Kidney capillary endothelial cell (primary cell): ENCODE data around the gene YWHAH.
A peak's percentile ranks its signal among the peaks of the same experiment; 100 is the strongest.

ENCODE experiments used
- DNase-seq: peaks from one replicate; pipeline ENCODE4 v3.0.0-alpha.2; 2018; ENCODE audit warnings: low spot score

Gene YWHAH

DNA sequence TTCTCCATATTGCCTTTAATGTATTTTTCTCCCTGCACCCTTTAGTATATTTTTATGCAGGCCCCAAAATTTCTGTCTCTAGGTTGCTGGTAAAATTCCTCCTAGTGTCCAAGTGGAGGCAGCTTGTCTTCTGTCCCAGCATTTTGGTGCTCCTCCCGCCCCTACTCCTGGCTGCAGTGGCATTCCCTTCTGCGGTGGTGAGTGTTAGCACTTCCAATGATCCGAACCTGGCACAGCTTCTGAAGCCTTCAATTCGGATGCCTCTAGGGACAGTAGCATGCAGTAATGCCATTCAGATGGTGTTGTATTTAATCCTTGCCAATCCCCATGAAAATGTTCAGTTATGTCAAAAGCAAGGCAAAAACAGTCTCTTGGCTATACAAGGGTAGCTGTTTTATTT is 5.9 kb downstream of the YWHAH start:
- no peak for DNase-seq

DNA sequence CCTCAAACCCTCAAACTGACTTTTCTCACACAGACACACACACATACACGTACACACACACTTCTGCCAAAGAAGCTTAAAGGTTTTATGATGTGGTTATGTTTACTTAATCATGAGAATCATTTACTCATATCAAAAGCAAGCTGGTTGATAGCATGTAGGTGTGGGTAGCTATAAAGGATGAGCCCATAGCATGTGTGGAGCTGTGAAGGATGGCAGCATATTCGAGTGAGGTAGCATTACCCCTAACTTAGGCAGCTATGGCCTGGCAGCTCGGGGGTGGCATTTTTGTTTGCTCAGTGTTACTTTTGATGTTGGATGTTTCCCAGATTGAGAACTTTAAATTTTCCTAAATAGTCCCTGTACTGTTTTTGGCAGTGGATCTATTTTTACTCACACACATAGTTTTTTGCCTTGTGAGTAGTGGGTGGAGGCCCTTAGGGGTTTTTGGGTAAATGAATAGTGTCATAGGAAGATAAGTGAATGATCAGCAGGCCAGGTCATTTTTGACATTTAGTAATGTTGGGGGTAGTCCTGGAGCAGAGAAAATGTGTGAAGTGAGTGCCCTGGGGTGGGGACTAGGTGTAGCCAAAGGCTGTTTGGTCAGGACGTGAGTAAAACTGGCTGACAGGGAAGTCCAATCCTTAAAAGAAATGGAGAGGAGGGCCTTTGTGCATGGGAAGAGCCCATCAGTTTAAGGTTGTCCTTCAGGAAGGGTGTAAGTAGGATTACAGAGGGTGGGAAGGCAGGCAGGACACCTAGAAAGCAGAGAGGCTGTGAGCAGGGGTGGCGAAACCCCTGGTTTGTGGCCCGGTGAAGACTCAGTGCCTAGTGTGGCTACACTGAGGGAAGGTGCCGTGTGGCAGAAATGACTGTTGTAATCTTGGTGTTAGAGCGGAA is 7.1 kb downstream of the YWHAH start:
- DNase-seq: no peak

DNA sequence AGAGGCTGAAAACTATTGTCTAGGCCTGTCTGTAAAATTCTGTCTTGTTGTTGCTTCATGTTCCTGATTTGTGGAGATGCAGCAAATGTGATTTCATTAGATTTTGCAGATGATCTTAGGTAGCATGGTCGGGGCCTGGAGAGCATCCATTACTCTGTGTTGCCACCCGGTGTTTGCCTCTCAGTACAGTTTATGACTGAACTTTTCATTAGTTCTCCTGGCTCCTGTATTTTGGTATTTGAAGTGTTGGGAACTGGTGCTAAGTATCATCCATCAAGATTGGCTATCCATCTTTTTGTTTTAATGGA is 7.7 kb downstream of the YWHAH start:
- no peak for DNase-seq

DNA sequence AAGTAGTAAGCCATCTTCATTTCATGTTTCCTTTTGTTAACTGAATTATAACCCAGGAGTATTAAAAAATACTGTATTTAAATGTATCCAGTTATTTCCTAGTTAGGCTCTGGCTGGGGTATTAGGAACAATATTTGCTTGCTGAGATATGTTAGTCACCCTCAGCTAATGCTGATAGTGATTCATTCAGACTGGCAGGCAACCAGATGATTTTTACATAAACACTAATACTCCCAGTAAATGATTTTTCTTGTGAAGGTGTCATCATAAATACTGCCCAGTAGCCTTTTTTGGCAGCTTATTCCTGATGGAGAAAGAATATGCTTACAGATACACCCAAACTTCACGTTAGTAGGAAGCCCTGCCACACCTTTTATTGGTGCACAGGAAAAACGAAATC is 8.1 kb downstream of the YWHAH start:
- peak; percentile 86 for DNase-seq

DNA sequence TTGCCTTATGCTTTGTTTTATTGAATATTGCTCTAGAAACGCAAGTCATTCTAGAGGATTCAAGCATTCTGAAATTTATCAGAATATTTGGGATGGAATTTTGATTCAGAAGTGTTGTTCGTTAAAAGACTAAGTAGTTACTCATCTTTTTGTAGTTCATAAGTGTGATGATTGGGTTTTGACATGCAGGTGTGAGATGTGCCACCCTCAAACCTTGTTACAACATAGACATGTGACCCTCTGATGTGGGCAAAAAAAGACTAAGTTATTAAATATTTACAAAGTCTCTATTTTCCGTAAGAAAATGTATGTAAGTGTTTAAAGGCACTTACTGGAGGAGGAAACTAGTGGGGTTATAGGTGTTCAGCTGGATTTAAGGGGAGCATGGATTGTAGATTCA is 8.9 kb downstream of the YWHAH start:
- no peak for DNase-seq

DNA sequence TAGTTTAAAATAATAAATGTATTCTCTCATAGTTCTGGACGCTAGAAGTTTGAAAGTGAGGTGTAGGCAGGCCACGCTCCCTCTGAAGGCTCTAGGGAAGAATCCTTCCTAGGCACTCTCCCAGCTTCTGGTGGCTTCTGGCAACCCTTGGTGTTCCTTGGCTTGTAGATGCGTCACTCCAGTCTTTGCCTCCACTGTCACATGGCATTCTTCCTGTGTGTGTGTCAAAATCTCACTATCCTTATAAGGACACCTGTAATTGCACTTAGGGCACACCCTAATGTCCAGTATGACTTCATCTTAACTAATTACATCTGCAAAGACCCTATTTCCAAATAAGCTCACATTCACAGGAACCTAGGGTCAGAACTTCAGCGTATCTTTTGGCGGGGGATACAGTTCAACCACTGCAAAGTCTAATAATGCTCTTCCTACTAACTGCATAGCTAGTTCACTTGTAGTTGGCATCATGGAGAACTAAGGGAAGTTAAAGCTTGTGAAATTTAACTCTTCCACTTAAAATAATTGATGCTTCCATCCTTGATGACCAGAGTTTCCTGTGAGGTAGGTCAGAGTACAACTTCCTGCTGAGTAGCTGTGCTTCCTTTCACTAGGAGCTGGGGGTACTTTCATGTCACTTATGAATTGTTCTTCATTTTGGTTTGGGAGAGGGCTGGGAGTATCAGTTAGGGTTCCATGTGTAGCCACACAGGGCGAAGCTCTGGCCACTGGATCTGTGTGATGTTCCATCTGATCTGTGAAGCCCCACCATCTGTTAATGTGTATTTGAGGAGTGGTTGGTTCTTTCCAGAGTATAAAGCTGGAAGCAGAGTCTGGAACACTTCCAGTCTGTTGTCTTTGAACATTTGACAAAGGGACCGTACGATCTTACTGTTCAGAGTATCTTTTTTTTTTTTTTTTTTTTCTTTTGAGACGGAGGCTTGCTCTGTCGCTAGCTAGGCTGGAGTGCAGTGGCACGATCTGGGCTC is 10.5 kb downstream of the YWHAH start:
- no peak for DNase-seq

DNA sequence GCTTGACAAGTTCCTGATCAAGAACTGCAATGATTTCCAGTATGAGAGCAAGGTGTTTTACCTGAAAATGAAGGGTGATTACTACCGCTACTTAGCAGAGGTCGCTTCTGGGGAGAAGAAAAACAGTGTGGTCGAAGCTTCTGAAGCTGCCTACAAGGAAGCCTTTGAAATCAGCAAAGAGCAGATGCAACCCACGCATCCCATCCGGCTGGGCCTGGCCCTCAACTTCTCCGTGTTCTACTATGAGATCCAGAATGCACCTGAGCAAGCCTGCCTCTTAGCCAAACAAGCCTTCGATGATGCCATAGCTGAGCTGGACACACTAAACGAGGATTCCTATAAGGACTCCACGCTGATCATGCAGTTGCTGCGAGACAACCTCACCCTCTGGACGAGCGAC is 12.0 kb downstream of the YWHAH start:
- no peak for DNase-seq

DNA sequence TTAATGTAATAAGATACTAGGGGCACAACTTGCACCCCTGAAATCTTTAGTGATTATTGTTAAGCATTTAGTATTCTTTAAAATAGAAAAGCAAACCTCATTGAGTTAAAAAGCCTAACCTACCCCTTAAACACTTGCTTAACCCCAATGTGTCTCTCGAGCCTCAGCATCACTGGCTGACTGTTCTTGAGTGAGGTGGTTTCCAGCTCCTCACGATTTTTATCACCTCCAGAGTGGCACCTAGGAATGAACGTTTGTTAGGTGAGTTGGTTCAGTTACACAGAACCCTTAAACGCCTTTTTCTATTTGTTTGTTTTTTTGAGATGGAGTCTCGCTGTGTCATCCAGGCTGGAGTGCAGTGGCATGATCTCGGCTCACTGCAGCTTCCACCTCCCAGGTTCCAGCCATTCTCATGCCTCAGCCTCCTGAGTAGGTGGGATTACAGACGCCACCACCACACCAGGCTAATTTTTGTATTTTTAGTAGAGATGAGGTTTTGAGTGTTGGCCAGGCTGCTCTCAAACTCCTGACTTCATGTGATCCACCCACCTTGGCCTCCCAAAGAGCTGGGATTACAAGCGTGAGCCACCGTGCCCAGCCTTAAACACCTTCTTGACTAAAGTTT is 13.7 kb downstream of the YWHAH start:
- DNase-seq: no peak

DNA sequence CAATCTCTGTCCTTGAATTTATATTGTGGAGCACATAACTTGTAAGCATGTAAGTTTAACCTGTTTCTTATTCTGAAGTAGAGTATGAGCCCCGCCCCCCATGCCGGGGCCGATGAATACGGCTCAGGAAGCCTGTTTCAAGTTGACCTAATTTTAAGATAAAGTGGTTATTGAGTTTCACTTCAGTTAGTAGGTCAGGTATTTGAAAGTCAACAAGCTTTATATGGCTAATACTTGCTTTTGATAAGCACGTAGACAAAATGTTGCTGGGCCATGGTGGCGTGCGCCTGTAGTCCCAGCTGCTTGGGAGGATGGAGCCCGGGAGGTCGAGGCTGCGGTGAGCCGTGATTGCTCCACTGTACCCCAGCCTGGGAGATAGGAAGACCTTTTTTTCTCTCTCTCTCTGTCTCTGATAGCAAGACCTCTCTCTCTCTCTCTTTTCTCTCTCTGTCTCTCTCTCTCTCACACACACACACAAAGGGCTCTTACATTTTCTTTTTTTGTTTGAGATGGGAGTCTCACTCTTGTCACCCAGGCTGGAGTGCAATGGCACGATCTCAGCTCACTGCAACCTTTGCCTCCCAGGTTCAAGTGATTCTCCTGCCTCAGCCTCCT is 14.4 kb downstream of the YWHAH start:
- no peak for DNase-seq

DNA sequence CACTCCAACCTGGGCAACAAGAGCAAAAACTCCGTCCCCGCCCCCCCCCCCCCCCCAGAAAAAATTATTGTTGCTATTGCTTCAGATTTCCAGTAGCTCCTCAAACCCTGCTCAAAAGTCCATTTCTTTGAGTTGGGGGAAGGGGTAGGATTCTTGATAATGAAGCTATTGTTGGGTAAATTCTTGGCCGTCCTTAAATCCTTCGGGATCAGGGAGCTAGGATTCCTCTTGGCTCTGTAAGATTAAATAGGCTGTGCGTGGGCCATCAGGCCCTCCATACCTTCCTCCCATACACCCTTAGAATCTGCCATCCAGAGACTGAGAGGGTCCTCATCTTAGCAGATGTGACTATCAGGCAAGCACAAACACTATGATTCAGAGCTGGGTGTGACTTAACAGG is 16.4 kb downstream of the YWHAH start:
- DNase-seq: no peak

DNA sequence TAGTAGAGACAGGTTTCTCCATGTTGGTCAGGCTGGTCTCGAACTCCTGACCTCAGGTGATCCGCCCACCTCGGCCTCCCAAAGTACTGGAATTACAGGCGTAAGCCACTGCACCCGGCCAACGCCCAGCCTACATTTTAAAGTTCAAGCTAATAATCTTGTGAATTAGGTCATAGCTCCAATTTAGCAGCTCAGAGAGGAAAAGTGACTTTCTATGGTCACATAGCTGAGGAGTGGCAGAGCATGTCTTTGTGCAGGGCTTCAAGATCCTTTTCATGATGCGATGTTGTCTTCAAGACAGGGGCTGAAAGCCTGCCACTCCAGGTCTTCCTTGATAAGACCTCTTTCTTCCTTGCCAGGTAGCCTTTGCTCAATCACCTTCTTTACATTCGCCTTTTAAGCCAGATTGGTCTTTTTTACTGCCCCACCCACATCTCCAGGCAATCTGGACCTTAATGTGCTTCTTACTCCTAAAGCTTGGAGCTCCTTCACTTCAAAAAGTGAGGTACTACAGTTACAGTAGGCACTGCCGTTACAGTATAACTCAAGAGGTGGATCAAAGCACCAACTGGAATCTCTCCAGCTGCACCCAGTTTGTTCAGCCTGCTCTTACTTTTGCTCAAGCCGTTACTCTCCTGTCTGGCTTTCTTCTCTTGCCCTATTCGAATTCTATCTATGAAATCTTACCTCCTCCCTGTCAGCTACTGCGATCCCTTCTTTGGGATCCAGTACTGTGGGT is 18.2 kb downstream of the YWHAH start:
- DNase-seq: no peak

DNA sequence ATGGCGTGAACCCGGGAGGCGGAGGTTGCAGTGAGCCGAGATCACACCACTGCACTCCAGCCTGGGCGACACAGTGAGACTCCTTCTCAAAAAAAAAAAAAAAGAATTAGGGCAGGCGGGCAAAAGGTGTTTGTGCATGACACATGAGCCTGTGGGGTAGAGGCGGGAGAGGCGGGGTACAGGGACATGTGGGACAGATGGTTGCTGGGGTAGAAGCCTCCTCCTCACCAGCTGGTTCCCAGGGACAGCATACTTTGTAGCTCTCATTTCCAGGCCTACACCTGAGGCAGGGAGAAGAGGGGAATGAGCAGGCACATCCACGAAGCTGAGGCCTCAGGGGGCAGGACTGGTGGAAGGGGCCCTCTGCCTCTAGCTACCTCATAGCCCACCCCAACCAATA is 23.7 kb downstream of the YWHAH start:
- DNase-seq: no peak

DNA sequence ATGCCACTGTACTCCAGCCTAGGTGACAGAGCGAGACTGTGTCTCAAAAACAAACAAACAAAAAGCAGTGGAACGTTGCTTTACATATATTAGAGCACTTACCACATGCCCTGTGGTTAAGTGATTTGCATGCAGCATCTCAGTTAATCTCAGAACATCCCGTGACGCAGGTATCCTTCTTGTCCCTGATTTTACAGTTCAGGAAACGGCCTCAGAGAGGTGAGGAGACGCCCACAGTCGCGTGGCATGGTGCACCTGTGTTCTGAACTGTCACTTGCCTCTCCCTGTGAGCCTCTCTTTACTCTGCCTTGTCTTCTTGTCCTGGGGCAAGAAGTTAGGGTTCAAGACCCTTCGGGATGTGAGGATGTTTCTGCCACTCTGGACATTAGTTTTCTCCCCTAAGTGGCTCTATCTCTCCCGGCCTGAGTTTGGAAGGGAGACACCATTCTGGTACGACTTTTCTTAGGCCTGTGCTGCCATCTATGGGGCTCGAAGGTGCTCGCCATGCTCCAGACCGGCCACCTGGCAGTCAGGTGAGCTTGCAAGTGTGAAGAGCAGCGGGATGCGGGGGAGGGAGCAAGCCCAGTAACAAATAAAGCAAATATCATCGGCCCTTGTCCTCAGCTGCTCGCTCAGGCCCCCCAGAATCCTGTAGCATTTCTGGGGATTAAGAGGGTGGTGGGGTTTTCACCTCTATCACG is 25.6 kb downstream of the YWHAH start:
- DNase-seq: no peak

DNA sequence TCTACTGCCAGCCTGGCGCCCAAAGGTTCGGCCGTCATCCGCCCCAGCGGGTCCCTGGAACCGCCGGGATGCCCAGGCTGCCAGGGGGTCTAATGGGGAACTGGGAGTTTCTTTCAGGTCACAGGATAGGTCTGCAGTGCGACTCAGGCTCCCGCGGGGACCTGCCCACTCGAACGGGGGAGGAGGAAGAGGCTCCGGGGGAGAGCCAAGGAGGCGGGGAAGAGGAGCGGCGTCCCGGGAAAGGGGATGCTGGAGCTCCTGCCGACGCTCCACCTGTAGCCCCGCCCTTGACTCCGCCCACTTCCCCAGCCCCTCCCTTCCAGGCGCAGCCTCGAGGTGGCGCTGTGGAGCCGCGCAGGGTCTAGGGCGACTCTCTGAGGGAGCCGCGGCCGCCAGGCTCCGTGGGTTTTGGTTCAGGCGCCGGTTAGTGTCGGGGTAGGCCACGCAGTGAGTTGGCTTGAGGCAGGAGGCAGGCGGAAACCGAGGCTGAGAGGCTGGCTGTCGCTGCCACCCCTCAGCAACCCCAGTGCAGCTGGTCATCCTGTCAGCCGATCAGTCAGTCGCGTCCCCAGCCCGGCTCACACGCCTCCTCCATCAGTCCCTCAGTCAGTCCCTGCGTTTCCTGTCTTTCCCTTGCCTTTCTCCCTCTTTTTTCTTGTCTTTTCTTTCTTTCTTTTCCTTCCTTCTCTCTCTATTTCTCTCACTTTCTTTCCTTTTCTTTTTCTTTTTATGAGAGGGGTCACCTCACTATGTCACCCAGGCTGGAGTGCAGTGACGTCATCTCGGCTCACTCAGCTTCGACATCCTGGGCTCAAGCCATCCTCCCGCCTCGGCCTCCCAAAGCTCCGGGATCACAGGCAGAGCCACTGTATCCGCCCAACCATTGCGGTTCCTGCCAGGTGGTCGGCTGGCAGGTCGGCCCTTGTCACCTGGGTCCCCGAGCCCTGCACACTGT is 26.4 kb downstream of the YWHAH start:
- DNase-seq: peak; percentile 77

DNA sequence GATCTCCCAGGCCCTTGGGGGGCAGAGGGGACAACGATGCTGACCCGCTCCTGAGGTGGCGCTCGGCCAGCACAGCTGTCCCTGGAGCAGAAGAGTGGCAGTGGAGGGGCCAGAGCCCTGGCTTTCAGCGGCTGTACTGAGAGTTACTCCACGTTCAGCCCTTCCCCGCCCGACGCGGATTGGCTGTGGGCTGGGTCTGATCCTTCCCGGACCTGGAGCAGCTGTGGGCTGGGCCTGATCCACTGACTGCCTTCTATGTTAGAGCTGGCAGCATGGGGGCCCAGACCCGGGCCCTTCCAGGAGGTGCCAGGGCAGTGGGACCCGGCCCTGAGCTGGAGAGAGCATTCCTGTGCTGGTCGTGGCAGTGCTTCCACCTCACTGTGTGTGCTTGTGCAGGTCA is 27.8 kb downstream of the YWHAH start:
- no peak for DNase-seq

DNA sequence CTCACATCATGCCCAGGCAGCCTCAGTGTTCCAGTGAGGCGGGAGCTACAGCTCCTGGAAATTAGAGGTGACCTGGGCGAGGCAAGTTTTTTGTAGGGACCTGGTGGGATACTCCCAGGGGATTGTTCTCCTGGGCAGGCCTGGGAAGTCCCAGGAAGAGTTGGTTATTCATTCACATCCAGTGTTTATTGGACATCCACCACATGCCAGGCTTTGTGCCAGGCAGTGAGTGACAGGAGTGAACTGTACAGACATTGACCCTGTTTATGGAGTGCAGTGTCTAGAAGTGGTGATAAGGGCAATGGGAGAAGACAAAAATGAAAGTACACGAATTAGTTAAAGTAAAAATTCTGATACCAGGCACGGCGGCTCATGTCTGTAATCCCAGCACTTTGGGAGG is 29.4 kb downstream of the YWHAH start:
- DNase-seq: no peak

DNA sequence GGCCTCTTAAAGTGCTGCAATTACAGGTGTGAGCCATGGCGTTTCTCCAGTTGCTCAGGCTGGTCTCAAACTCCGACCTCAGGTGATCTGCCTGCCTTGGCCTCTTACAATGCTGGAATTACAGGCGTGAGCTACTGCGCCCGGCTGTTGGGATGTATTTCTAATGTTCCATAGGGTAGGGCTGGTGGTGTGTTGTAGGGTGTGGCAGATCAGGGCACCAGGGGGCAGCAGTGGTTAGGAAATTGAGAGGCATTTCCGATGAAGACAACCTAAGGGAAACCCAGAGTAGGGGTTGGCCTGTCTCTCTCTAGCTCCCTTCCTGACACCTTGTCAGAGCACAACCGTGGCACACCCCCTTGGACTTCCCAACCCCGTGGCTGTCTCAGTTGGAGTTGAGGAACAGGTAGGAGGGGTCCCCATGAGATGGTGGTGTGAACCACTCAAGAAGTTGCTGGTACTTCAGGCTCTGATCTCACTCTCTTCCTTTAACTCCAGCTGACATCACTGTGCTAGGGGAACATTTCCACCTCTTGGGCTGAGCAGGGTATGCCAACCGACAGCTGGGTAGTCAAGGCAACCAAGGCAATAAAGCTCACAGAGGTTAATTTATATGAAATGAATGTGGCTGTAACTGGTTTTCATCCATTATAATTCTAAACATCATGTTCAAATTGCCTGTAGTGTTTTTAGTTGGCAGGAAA is 33.0 kb downstream of the YWHAH start:
- DNase-seq: peak; percentile 70

DNA sequence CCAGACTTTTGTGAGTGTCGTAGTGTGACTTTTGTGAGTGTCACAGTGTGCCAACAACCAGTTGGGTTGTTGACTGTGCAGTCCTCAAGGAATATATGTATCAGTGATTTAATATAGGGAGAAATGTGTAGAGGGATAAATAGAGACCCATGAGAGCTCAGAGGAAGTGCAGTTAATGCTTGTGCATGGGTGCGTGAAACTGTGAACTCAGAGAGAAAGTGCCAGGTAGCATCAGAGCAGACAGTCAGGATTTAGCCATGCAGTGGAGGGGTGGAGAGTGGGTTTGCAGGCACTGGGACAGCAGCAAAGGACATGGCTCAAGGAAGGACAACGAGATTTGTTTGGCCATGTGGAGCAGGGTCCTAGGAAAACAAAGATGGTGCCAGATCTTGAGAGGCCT is 33.6 kb downstream of the YWHAH start:
- no peak for DNase-seq

DNA sequence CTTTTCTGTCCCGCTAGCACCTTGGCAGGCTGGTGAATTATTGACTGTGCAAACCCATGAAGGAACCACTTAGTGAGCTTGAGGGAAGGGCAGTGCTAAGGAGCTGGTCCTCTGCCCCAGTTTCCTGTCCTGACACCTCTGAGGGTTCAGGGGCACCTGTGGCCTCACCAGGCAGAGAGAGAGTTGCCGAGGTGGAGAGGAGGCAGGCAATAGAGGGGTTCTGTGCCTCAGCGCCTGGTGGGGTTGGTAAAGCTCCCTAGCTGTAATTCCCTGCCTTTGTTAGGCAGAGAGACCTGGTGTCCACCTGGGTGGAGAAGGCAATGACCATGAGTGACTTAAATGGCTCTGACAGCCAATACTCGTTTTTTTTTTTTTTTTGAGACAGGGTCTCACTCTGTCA is 36.3 kb downstream of the YWHAH start:
- no peak for DNase-seq
